GM21360 (cell line): ENCODE measurements around the gene SWI5.
"Not testable (repeated sequence)": the region's sequence is repeated elsewhere in the genome, so short reads cannot be mapped to it uniquely, and the experiment has no call there.

Source experiments
- ATAC-seq: cut with Tn5 transposase; IDR thresholded peaks from one replicate; pipeline ENCODE4 v1.9.1; 2021; ENCODE audit warnings: mild to moderate bottlenecking, moderate library complexity; ENCODE audit not compliant: unreplicated experiment

Gene SWI5

GRCh38 chr9:128276574-128277270 lies 646 bp downstream of the SWI5 start:
- peak; percentile 6 for ATAC-seq

- ATAC-seq, result not testable (repeated sequence)
Observed at GRCh38 chr9:128279088-128280073, 3.3 kb downstream of the SWI5 start.

- ATAC-seq, result no peak
Observed at GRCh38 chr9:128280084-128280622, 4.1 kb downstream of the SWI5 start.

GRCh38 chr9:128282500-128282899 lies 6.4 kb downstream of the SWI5 start:
- no peak for ATAC-seq

GRCh38 chr9:128285033-128285784 lies 9.1 kb downstream of the SWI5 start:
- no peak for ATAC-seq

- no peak for ATAC-seq
Observed at GRCh38 chr9:128286440-128286839, 10.4 kb downstream of the SWI5 start.

GRCh38 chr9:128288273-128289004 lies 12.4 kb downstream of the SWI5 start:
- no peak for ATAC-seq

GRCh38 chr9:128292009-128292408 lies 15.9 kb downstream of the SWI5 start:
- ATAC-seq, result no peak

GRCh38 chr9:128293091-128293490 lies 17.0 kb downstream of the SWI5 start:
- ATAC-seq, result no peak

GRCh38 chr9:128294142-128294541 lies 18.1 kb downstream of the SWI5 start:
- ATAC-seq, result no peak

GRCh38 chr9:128296340-128297220 lies 20.5 kb downstream of the SWI5 start:
- no peak for ATAC-seq

- ATAC-seq, result no peak
Observed at GRCh38 chr9:128297221-128297773, 21.2 kb downstream of the SWI5 start.

GRCh38 chr9:128298535-128299482 lies 22.7 kb downstream of the SWI5 start:
- no peak for ATAC-seq

- ATAC-seq, result no peak
Observed at GRCh38 chr9:128304136-128304970, 28.3 kb downstream of the SWI5 start.

GRCh38 chr9:128304971-128305288 lies 28.9 kb downstream of the SWI5 start:
- ATAC-seq, result no peak

- no peak for ATAC-seq
Observed at GRCh38 chr9:128309551-128309950, 33.5 kb downstream of the SWI5 start.

GRCh38 chr9:128310461-128310860 lies 34.4 kb downstream of the SWI5 start:
- no peak for ATAC-seq
